Measurements from ENCODE around the gene EXOC1L. TPM values are rescaled to one million over a fixed set of nuclear protein-coding genes. Genes with fewer than 3 reads are reported as not detected.
A peak's percentile ranks its signal among the peaks of the same experiment; 100 is the strongest.

Gene EXOC1L
- total and polyA plus RNA-seq, 9 of the 15 experiments (the other 6 are each of a cell fraction or from before 2014, with no cell fraction given): 0.38 to 3.9 (median 1.0) TPM; not detected in 1

GRCh38 chr4:55853484-55854046 is 34.0 kb downstream of the EXOC1L start, which contains the start of gene EXOC1 (continued):
- TF ChIP-seq ASH1L (IDR thresholded peaks at IDR 0.05; ENCODE audit: borderline replicate concordance, low read depth, partially characterized antibody) (peak; percentile 71), NFRKB (IDR thresholded peaks at IDR 0.05; ENCODE audit: low read depth) (no peak), YY1 (IDR thresholded peaks at IDR 0.05; ENCODE audit: borderline replicate concordance in 1 of 3, control insufficient read depth in 1 of 3, extremely low read depth in 1 of 3, insufficient read depth in 3 of 3, insufficient read length in 1 of 3, insufficient replicate concordance in 2 of 3, low read depth in 1 of 3, low read length in 2 of 3) (peak in 2 of 3 experiments; percentile 11 to 47), E2F8 (IDR thresholded peaks at IDR 0.05; ENCODE audit: low read depth, partially characterized antibody) (peak; percentile 99), EHMT2 (IDR thresholded peaks at IDR 0.05) (peak; percentile 50; the same call in 1 of the 2 replicates), DIDO1 (tag; IDR thresholded peaks at IDR 0.05; ENCODE audit: low read depth) (peak; percentile 86; the same call in 1 of the 2 replicates), ZNF175 (CRISPR knock-in tag; IDR thresholded peaks at IDR 0.05; ENCODE audit: low read depth) (no peak), ELF1 (tag; IDR thresholded peaks at IDR 0.05) (peak; percentile 98), KLF6 (CRISPR knock-in tag; IDR thresholded peaks at IDR 0.05; ENCODE audit: borderline replicate concordance) (peak; percentile 61; the same call in 1 of the 2 replicates), KDM4B (IDR thresholded peaks at IDR 0.05; ENCODE audit: borderline replicate concordance in 2 of 2, low read depth in 1 of 2) (peak in 1 of 2 experiments; percentile 81; a peak in 2 of 4 replicates), ETV6 (IDR thresholded peaks at IDR 0.05; ENCODE audit: borderline replicate concordance in 1 of 2, low read depth in 2 of 2, low read length in 1 of 2) (peak; percentile 64 to 77; a peak in 3 of 4 replicates), ETV6 (CRISPR knock-in tag; IDR thresholded peaks at IDR 0.05; ENCODE audit: borderline replicate concordance) (no peak), HMGN3 (IDR thresholded peaks at IDR 0.05; ENCODE audit: borderline replicate concordance, extremely low read depth, insufficient read length, low read depth, low read length) (peak; percentile 74)
- TF ChIP-seq, protein P1, sequence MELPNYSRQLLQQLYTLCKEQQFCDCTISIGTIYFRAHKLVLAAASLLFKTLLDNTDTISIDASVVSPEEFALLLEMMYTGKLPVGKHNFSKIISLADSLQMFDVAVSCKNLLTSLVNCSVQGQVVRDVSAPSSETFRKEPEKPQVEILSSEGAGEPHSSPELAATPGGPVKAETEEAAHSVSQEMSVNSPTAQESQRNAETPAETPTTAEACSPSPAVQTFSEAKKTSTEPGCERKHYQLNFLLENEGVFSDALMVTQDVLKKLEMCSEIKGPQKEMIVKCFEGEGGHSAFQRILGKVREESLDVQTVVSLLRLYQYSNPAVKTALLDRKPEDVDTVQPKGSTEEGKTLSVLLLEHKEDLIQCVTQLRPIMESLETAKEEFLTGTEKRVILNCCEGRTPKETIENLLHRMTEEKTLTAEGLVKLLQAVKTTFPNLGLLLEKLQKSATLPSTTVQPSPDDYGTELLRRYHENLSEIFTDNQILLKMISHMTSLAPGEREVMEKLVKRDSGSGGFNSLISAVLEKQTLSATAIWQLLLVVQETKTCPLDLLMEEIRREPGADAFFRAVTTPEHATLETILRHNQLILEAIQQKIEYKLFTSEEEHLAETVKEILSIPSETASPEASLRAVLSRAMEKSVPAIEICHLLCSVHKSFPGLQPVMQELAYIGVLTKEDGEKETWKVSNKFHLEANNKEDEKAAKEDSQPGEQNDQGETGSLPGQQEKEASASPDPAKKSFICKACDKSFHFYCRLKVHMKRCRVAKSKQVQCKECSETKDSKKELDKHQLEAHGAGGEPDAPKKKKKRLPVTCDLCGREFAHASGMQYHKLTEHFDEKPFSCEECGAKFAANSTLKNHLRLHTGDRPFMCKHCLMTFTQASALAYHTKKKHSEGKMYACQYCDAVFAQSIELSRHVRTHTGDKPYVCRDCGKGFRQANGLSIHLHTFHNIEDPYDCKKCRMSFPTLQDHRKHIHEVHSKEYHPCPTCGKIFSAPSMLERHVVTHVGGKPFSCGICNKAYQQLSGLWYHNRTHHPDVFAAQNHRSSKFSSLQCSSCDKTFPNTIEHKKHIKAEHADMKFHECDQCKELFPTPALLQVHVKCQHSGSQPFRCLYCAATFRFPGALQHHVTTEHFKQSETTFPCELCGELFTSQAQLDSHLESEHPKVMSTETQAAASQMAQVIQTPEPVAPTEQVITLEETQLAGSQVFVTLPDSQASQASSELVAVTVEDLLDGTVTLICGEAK (IDR thresholded peaks at IDR 0.05): peak; percentile 98
- TF ChIP-seq, protein P1 (CRISPR knock-in tag; IDR thresholded peaks at IDR 0.05): no peak
